Measurements from ENCODE around the gene FAM3C. TPM values are rescaled to one million over a fixed set of nuclear protein-coding genes. Genes with fewer than 3 reads are reported as not detected.

The FAM3C gene
- total and polyA plus RNA-seq, 2 of the 8 experiments (the other 6 are each of a cell fraction or from before 2014, with no cell fraction given) = 27.0 to 77.7 TPM

DNA sequence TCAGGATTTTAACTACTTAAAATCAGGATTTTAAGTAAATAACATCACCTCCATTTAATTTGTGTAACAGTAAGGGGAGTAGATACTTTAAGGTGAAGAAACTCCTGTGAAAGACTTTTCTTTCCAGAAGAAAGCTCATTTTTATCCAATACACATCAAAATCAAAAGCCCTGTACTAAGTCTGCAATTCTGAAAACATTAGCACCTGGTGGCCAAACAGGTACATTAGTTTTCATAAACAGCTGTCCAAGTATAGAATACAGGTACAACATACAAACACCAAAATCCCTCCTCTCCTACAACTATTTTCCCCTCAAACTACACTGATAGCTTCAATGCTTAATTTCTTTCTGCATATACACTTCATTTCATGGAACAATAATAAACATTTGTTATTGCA lies 22.9 kb downstream of the FAM3C start:
- Histone ChIP-seq H3K4me2 (ENCODE audit: insufficient read depth in 1 of 2, low read depth in 2 of 2, low read length in 2 of 2) (no peak overlapping the region), H3K27me3 (replicated peaks in 1 of 4; ENCODE audit: control insufficient read depth in 3 of 4, extremely low read depth in 1 of 4, insufficient read depth in 3 of 4, low read length in 3 of 4) (peaks cover 0 to 1% (median 0%) of the 10 kb centered on the region in 4 experiments; a peak in 1 of 7 replicates), H3K79me2 (ENCODE audit: control insufficient read depth in 1 of 2, insufficient read depth in 2 of 2, low read length in 2 of 2) (peaks cover 0 to 2% of the 10 kb centered on the region in 2 experiments; a peak in 1 of 4 replicates), H3K9ac (replicated peaks in 1 of 4; ENCODE audit: extremely low read depth in 1 of 4, low read depth in 3 of 4, low read length in 3 of 4) (no peak overlapping the region), H2BK120ac (replicated peaks; ENCODE audit: low read depth, low read length) (no peak overlapping the region), H3K36me3 (ENCODE audit: control insufficient read depth in 2 of 4, insufficient read depth in 4 of 4, low read length in 3 of 4) (peaks cover 0 to 43% (median 18%) of the 10 kb centered on the region in 4 experiments; a peak in 6 of 8 replicates), H3K23ac (ENCODE audit: insufficient read length) (no peak overlapping the region), H4K91ac (replicated peaks; ENCODE audit: insufficient read length, low read length) (no peak overlapping the region), H3K14ac (ENCODE audit: insufficient read length) (no peak overlapping the region), H3K18ac (ENCODE audit: extremely low read depth, low read length) (no peak overlapping the region), H2BK5ac (ENCODE audit: low read depth, low read length) (no peak overlapping the region), H3K23me2 (ENCODE audit: low read depth, low read length) (no peaks in the 10 kb centered on the region), H3K56ac (replicated peaks; ENCODE audit: insufficient read length, low read depth, low read length) (no peak overlapping the region), H3K4me1 (replicated peaks in 1 of 4; ENCODE audit: control insufficient read depth in 3 of 4, insufficient read depth in 4 of 4, low read length in 3 of 4) (no peaks in the 10 kb centered on the region), H4K8ac (ENCODE audit: extremely low read depth, insufficient read depth, low read length) (no peak overlapping the region), H4K5ac (ENCODE audit: insufficient read length, low read depth, low read length) (no peak overlapping the region), H2AFZ (ENCODE audit: low read length) (no peak overlapping the region), H3K27ac (ENCODE audit: low read depth, low read length) (no peak overlapping the region), H4K20me1 (replicated peaks in 1 of 2; ENCODE audit: control insufficient read depth in 1 of 2, insufficient read depth in 2 of 2, low read length in 2 of 2) (no peaks in the 10 kb centered on the region), H2BK15ac (ENCODE audit: low read length) (no peak overlapping the region), H2BK12ac (ENCODE audit: low read depth, low read length) (no peak overlapping the region), H3K4me3 (ENCODE audit: extremely low read depth in 1 of 4, insufficient read depth in 2 of 4, low read depth in 3 of 4, low read length in 4 of 4) (no peak overlapping the region), H3K9me3 (ENCODE audit: insufficient read depth in 2 of 2, low read depth in 1 of 2, low read length in 1 of 2) (no peaks in the 10 kb centered on the region), H3K79me1 (ENCODE audit: low read depth, low read length) (no peaks in the 10 kb centered on the region), H3K4ac (replicated peaks; ENCODE audit: insufficient read length, low read depth, low read length) (no peak overlapping the region), H2AK5ac (ENCODE audit: low read depth, low read length) (no peak overlapping the region), H2BK20ac (ENCODE audit: low read length) (no peak overlapping the region)
- DNase-seq (ENCODE audit: low read depth in 1 of 2, low spot score in 2 of 2) (no peak), FAIRE-seq (no peak)
- ChIA-PET POLR2A (ENCODE audit: partially characterized antibody) (no interaction called here), CTCF (ENCODE audit: partially characterized antibody) (interaction anchor here (1.0 to 3.8 kb wide), 6 partner anchors 13 to 621 kb away, joined by 3 to 16 read pairs (median 4); partner anchors contain the start of gene FAM3C)
- TF ChIP-seq MAFK (IDR thresholded peaks at IDR 0.05; ENCODE audit: low read depth, low read length) (no peak), CEBPB (IDR thresholded peaks at IDR 0.05; ENCODE audit: low read depth, low read length) (no peak), CHD2 (IDR thresholded peaks at IDR 0.05; ENCODE audit: low read length) (no peak), RAD21 (IDR thresholded peaks at IDR 0.05 in 1 of 2, conservative IDR thresholded peaks at IDR 0.05 in 1 of 2; ENCODE audit: low read depth in 2 of 2, low read length in 2 of 2) (no peak), PHF8 (conservative IDR thresholded peaks at IDR 0.05; ENCODE audit: low read depth, low read length) (no peak), ATF2 (IDR thresholded peaks at IDR 0.05; ENCODE audit: low read length) (no peak), ASH2L (IDR thresholded peaks at IDR 0.05; ENCODE audit: low read length) (no peak), SRF (IDR thresholded peaks at IDR 0.05; ENCODE audit: low read depth, low read length) (no peak), KDM5A (IDR thresholded peaks at IDR 0.05; ENCODE audit: low read length) (no peak), TEAD4 (IDR thresholded peaks at IDR 0.05; ENCODE audit: low read depth, low read length) (no peak)
- TF ChIP-seq, protein P1, sequence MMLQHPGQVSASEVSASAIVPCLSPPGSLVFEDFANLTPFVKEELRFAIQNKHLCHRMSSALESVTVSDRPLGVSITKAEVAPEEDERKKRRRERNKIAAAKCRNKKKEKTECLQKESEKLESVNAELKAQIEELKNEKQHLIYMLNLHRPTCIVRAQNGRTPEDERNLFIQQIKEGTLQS (IDR thresholded peaks at IDR 0.05; ENCODE audit: insufficient read depth, low read depth, low read length) = no peak
